Fibroblast of lung (primary cell): ENCODE results near the gene MAP2K5.

Experiments
- EZH2 ChIP-seq: IDR thresholded peaks from 2 replicates; pipeline ENCODE4 v1.5.1; 2012; ENCODE audit warnings: low read length, control low read depth, mild to moderate bottlenecking; ENCODE audit errors: missing control alignments
- TF ChIP-seq, protein P1 (sequence below), 2 donors: IDR thresholded peaks in 1 of 2; conservative IDR thresholded peaks in 1 of 2; 1 replicate in 1 of 2; 2 replicates in 1 of 2; pipeline ENCODE4 v1.5.1; 2011 to 2012; ENCODE audit warnings: low read length in 2 of 2, control low read depth in 1 of 2, inconsistent platforms in 1 of 2, low read depth in 1 of 2, mild to moderate bottlenecking in 1 of 2

DNA sequence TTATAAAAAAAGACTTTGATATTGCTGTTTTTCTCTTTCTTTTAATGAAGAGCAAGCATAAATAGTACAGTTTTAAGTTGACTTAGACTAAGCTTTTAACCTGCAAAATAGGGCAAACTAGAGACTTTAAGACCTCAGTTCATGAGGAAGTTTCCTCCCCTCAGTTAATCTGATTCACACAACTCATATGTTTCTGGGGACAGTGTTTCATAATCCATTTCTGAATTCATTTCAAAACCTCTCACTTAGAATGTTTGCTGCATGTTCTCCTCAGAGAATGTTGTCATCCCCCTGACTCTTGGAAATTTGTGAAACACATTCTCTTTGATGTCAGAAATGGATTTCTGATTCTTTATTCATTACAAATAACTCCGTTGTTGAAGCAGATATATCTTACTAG is 203.5 kb downstream of the MAP2K5 start:
- TF ChIP-seq, protein P1, sequence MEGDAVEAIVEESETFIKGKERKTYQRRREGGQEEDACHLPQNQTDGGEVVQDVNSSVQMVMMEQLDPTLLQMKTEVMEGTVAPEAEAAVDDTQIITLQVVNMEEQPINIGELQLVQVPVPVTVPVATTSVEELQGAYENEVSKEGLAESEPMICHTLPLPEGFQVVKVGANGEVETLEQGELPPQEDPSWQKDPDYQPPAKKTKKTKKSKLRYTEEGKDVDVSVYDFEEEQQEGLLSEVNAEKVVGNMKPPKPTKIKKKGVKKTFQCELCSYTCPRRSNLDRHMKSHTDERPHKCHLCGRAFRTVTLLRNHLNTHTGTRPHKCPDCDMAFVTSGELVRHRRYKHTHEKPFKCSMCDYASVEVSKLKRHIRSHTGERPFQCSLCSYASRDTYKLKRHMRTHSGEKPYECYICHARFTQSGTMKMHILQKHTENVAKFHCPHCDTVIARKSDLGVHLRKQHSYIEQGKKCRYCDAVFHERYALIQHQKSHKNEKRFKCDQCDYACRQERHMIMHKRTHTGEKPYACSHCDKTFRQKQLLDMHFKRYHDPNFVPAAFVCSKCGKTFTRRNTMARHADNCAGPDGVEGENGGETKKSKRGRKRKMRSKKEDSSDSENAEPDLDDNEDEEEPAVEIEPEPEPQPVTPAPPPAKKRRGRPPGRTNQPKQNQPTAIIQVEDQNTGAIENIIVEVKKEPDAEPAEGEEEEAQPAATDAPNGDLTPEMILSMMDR (conservative IDR thresholded peaks at IDR 0.05 in 1 of 2, IDR thresholded peaks at IDR 0.05 in 1 of 2; ENCODE audit: low read depth in 1 of 2, low read length in 2 of 2), result no peak
- no peak for TF ChIP-seq EZH2
